ENCODE results near the gene CAMSAP1. TPM values are rescaled to one million over a fixed set of nuclear protein-coding genes. Genes with fewer than 3 reads are reported as not detected.
"Not testable (repeated sequence)": the region's sequence is repeated elsewhere in the genome, so short reads cannot be mapped to it uniquely, and the experiment has no call there.

The CAMSAP1 gene
- total and polyA plus RNA-seq, 7 donors, result 2.3 to 37.7 (median 19.4) TPM

DNA sequence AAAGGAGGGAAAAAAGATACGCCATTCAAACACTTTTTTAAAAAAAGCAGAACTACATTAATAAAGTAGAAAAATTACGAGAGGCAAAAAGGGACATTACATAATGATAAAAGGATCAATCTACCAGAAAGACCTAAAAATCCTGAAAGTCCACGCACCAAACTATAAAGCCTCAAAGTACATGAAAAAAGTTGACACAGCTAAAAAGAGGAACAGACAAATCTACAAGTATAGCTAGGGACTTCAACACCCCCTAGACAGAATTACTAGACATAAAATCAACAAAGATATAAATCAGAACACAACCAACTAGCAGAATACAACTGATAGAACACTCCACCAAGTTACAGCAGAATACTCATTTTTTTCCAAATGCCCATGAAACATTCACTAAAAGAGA, 11.1 kb downstream of the CAMSAP1 start:
- H3K4me1 ChIP-seq, result peaks cover 0 to 17% (median 10%) of the 10 kb centered on the region in 4 donors
- no peak overlapping the region for H3K4me3 ChIP-seq
- no peaks in the 10 kb centered on the region for H3K36me3 ChIP-seq
- H3K27me3 ChIP-seq, result no peaks in the 10 kb centered on the region
- no peak for DNase-seq
- no peaks in the 10 kb centered on the region for H3K9me3 ChIP-seq
- no peak for TF ChIP-seq EP300 (IDR thresholded peaks at IDR 0.05)
- TF ChIP-seq POLR2AphosphoS5 (IDR thresholded peaks at IDR 0.05), result no peak
- TF ChIP-seq, protein P1, sequence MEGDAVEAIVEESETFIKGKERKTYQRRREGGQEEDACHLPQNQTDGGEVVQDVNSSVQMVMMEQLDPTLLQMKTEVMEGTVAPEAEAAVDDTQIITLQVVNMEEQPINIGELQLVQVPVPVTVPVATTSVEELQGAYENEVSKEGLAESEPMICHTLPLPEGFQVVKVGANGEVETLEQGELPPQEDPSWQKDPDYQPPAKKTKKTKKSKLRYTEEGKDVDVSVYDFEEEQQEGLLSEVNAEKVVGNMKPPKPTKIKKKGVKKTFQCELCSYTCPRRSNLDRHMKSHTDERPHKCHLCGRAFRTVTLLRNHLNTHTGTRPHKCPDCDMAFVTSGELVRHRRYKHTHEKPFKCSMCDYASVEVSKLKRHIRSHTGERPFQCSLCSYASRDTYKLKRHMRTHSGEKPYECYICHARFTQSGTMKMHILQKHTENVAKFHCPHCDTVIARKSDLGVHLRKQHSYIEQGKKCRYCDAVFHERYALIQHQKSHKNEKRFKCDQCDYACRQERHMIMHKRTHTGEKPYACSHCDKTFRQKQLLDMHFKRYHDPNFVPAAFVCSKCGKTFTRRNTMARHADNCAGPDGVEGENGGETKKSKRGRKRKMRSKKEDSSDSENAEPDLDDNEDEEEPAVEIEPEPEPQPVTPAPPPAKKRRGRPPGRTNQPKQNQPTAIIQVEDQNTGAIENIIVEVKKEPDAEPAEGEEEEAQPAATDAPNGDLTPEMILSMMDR (IDR thresholded peaks at IDR 0.05), result no peak
- TF ChIP-seq POLR2A (IDR thresholded peaks at IDR 0.05), result no peak
- H3K27ac ChIP-seq, result no peak overlapping the region
- 77 to 90% methylated on average over 3 of the region's 3 CpGs for WGBS, 2 donors
- intact Hi-C loops (cut with DNase I), result no loop called here

DNA sequence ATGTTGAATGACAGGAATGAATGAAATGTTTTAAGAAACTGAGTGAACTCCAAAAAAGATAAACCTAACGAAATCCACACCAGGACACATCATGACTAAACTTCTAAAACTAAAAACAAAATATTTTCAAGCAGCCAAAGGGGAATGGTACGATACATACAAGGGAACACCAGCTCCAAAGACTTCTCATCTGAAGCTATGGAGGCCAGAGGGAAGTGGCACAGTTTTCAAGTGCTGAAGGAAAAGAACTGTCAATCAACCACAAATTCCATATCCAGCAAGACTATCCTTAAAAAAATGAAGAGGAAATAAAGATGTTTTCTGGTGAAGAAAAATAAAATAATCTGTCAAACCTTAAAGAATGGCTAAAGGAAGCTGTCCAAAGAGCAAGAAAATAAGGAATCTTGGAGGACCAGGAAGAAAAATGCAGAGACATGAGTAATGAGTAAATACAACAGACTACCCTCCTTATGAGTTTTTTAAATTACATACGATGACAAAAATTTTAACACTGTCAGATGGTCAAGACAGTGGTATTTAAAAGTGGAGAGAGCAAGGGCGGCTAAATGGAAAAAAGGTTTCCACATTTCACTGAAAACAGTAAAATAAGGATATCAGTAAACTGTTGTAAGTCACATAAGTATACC, 12.0 kb downstream of the CAMSAP1 start:
- WGBS, 2 donors, result 93 to 94% methylated on average over 4 of the region's 4 CpGs
- Histone ChIP-seq H3K4me3 (no peak overlapping the region), H3K4me1 (peaks cover 0 to 26% (median 18%) of the 10 kb centered on the region in 4 donors), H3K27me3 (no peaks in the 10 kb centered on the region), H3K9me3 (no peaks in the 10 kb centered on the region), H3K36me3 (no peaks in the 10 kb centered on the region), H3K27ac (no peak overlapping the region)
- no peak for DNase-seq
- intact Hi-C loops (cut with DNase I), result no loop called here
- TF ChIP-seq, protein P1 (IDR thresholded peaks at IDR 0.05), result no peak
- TF ChIP-seq POLR2AphosphoS5 (IDR thresholded peaks at IDR 0.05), result no peak
- TF ChIP-seq POLR2A (IDR thresholded peaks at IDR 0.05), result no peak
- TF ChIP-seq EP300 (IDR thresholded peaks at IDR 0.05), result no peak

DNA sequence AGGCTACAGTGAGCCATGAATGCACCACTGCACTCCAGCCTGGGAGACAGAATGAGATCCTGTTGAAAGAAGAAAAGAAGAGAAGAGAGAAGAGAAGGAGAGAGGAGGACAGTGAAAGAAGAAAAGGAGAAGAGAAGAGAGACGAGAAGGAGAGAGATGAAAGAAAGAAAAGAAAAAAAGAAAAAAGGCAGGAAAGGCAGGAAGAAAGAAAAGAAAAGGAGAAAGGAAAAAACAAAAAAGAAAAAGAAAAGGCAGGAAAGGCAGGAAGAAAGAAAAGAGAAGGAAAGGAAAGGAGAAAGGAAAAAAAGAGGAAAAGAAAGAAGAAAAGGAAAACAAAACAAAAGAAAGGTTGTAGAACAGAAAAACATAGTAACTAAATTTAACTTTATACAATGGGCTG, 14.2 kb downstream of the CAMSAP1 start:
- no peaks in the 10 kb centered on the region for H3K9me3 ChIP-seq
- H3K27ac ChIP-seq, result no peak overlapping the region
- WGBS, 2 donors, result 77 to 94% methylated on average over 1 of the region's 1 CpG
- TF ChIP-seq, protein P1 (IDR thresholded peaks at IDR 0.05), result no peak
- no peak for TF ChIP-seq POLR2AphosphoS5 (IDR thresholded peaks at IDR 0.05)
- no peak for TF ChIP-seq EP300 (IDR thresholded peaks at IDR 0.05)
- no peak for TF ChIP-seq POLR2A (IDR thresholded peaks at IDR 0.05)
- no peak overlapping the region for H3K4me3 ChIP-seq
- DNase-seq, result no peak
- peaks cover 0 to 48% (median 39%) of the 10 kb centered on the region in 4 donors for H3K4me1 ChIP-seq
- intact Hi-C loops (cut with DNase I), result no loop called here
- H3K36me3 ChIP-seq, result no peaks in the 10 kb centered on the region
- no peaks in the 10 kb centered on the region for H3K27me3 ChIP-seq

DNA sequence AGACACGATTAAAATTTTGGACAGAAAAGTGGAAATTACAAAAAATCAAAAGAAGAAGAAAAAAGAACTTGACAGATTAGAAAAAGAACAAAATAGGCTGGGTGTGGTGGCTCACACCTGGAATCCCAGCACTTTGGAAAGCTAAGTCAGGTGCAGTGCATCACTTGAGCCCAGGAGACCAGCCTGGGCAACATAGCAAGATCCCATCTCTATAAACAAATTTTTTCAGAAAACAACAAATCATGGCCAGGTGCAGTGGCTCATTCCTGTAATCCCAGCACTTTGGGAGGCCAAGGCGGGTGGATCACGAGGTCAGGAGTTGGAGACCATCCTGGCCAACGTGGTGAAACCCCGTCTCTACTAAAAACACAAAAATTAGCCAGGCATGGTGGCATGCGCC, 15.0 kb downstream of the CAMSAP1 start:
- intact Hi-C loops (cut with DNase I); DNase-seq; H3K27me3 ChIP-seq; H3K27ac ChIP-seq; H3K36me3 ChIP-seq; H3K4me3 ChIP-seq; H3K9me3 ChIP-seq: not testable (repeated sequence)
- H3K4me1 ChIP-seq, result peaks cover 0 to 56% (median 46%) of the 10 kb centered on the region in 4 donors
- 96 to 98% methylated on average over 6 of the region's 6 CpGs for WGBS, 2 donors

DNA sequence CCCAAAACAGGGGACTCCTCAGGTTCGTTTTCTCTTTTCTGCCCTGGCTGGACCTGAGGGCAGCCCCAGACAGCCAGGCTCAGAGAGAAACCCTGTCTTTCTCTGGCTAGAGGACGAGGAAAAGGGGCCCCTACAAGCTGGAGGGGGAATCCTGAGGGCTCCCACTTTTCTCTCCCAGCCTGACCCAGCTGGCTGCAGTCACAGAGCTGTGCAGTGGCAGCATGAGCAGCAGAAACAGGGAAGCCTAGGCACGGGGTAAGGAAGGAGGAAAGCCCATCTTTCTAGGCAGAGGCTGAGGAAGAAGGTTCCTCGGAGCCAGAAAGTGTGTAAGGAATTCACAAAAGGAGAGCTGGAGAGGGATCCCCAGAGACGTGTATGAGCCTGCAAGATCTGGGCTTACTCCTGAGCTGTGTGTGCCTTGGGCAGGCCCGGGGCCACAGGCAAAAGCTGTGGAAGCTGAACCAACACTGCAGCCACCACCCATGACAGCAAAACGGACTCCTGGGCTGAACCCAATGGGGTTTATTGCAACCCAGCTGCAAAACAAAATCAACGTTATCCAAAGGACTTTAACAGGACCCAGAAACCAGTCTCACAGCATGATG, 16.2 kb downstream of the CAMSAP1 start:
- 77 to 84% methylated on average over 8 of the region's 8 CpGs for WGBS, 2 donors
- H3K9me3 ChIP-seq, result no peaks in the 10 kb centered on the region
- no peaks in the 10 kb centered on the region for H3K27me3 ChIP-seq
- H3K4me3 ChIP-seq, result no peak overlapping the region
- no peak for DNase-seq
- intact Hi-C loops (cut with DNase I), result no loop called here
- TF ChIP-seq POLR2AphosphoS5 (IDR thresholded peaks at IDR 0.05), result no peak
- no peak for TF ChIP-seq EP300 (IDR thresholded peaks at IDR 0.05)
- TF ChIP-seq, protein P1 (IDR thresholded peaks at IDR 0.05), result no peak
- no peak for TF ChIP-seq POLR2A (IDR thresholded peaks at IDR 0.05)
- no peak overlapping the region for H3K27ac ChIP-seq
- H3K36me3 ChIP-seq, result no peaks in the 10 kb centered on the region
- H3K4me1 ChIP-seq, result peaks cover 0 to 59% (median 52%) of the 10 kb centered on the region in 4 donors
